Endothelial cell (in vitro differentiated cells): Measurements from ENCODE around the gene MAP3K6. TPM values are rescaled to one million over a fixed set of nuclear protein-coding genes. Genes with fewer than 3 reads are reported as not detected.
"Not testable (repeated sequence)": the region's sequence is repeated elsewhere in the genome, so short reads cannot be mapped to it uniquely, and the experiment has no call there.

Source experiments
- DNase-seq: peaks from one replicate; pipeline ENCODE4 v3.0.0; 2021; ENCODE audit warnings: low spot score
- H3K27ac Mint-ChIP-seq: one replicate; pipeline ENCODE4 v1.8.0; 2021; ENCODE audit warnings: mixed read lengths, inconsistent platforms; ENCODE audit not compliant: unreplicated experiment
- H3K27me3 Mint-ChIP-seq: one replicate; pipeline ENCODE4 v1.8.0; 2021; ENCODE audit warnings: mild to moderate bottlenecking, moderate library complexity, mixed read lengths, inconsistent platforms; ENCODE audit not compliant: unreplicated experiment
- H3K36me3 Mint-ChIP-seq: one replicate; pipeline ENCODE4 v1.8.0; 2021; ENCODE audit warnings: mild to moderate bottlenecking, low read depth, mixed read lengths, inconsistent platforms; ENCODE audit not compliant: unreplicated experiment
- H3K4me1 Mint-ChIP-seq: one replicate; pipeline ENCODE4 v1.8.0; 2021; ENCODE audit warnings: mild to moderate bottlenecking, mixed read lengths, inconsistent platforms; ENCODE audit not compliant: unreplicated experiment
- H3K4me3 Mint-ChIP-seq: one replicate; pipeline ENCODE4 v1.8.0; 2021; ENCODE audit warnings: mild to moderate bottlenecking, mixed read lengths, inconsistent platforms; ENCODE audit not compliant: unreplicated experiment
- H3K9me3 Mint-ChIP-seq: one replicate; pipeline ENCODE4 v1.8.0; 2021; ENCODE audit warnings: mixed read lengths, inconsistent platforms; ENCODE audit not compliant: unreplicated experiment
- CTCF ChIP-seq: fragments of 200-600 bp; sonication (generic); IDR thresholded peaks from one replicate; pipeline ENCODE4 v1.5.0; 2021; ENCODE audit warnings: antibody characterized with exemption; ENCODE audit not compliant: unreplicated experiment
- total RNA-seq: library from RNA; stranded (reverse); fragmentation: NEBNext Ultra II Directional; extraction: Animal tissue kit (Norgen Biotek cat#: 25700); gene quantifications from one replicate; pipeline ENCODE4 v1.2.1, GENCODE V29; 2021; ENCODE audit not compliant: unreplicated experiment

The MAP3K6 gene
- total RNA-seq, 1 donor from 2014 or later, result 35.7 TPM

GRCh38 chr1:27409669-27410068, 42.9 kb upstream of the MAP3K6 start:
- DNase-seq, result no peak
- Mint-ChIP-seq H3K4me1 (peaks cover 13% of the 10 kb centered on the region), H3K9me3 (no peaks in the 10 kb centered on the region), H3K36me3 (peaks cover 40% of the 10 kb centered on the region), H3K27ac (no peak overlapping the region), H3K4me3 (no peak overlapping the region), H3K27me3 (peaks cover 6% of the 10 kb centered on the region)
- TF ChIP-seq CTCF, result no peak

GRCh38 chr1:27408151-27408550, 41.4 kb upstream of the MAP3K6 start:
- no peak for DNase-seq
- no peak for TF ChIP-seq CTCF
- H3K27ac Mint-ChIP-seq, result no peak overlapping the region
- H3K9me3 Mint-ChIP-seq, result no peaks in the 10 kb centered on the region
- peaks cover 36% of the 10 kb centered on the region for H3K36me3 Mint-ChIP-seq
- peaks cover 11% of the 10 kb centered on the region for H3K27me3 Mint-ChIP-seq
- peaks cover 21% of the 10 kb centered on the region for H3K4me1 Mint-ChIP-seq
- H3K4me3 Mint-ChIP-seq, result no peak overlapping the region

- H3K4me3 Mint-ChIP-seq, H3K9me3 Mint-ChIP-seq, DNase-seq, H3K27ac Mint-ChIP-seq: not testable (repeated sequence)
- Mint-ChIP-seq H3K4me1 (peaks cover 21% of the 10 kb centered on the region), H3K36me3 (peaks cover 29% of the 10 kb centered on the region), H3K27me3 (peaks cover 18% of the 10 kb centered on the region)
These were observed 40.0 kb upstream of the MAP3K6 start for GRCh38 chr1:27406791-27407190.

- Mint-ChIP-seq H3K4me3 (no peak overlapping the region), H3K36me3 (peaks cover 27% of the 10 kb centered on the region), H3K27me3 (peaks cover 18% of the 10 kb centered on the region), H3K9me3 (no peaks in the 10 kb centered on the region), H3K27ac (peak overlapping the region; percentile 36), H3K4me1 (peaks cover 23% of the 10 kb centered on the region)
- DNase-seq, result no peak
- TF ChIP-seq CTCF, result no peak
These were observed 39.6 kb upstream of the MAP3K6 start for GRCh38 chr1:27406362-27406680.

- not testable (repeated sequence) for H3K9me3 Mint-ChIP-seq, H3K4me3 Mint-ChIP-seq, H3K27ac Mint-ChIP-seq, DNase-seq
- H3K4me1 Mint-ChIP-seq, result peaks cover 18% of the 10 kb centered on the region
- H3K36me3 Mint-ChIP-seq, result peaks cover 22% of the 10 kb centered on the region
- H3K27me3 Mint-ChIP-seq, result peaks cover 20% of the 10 kb centered on the region
These were observed 39.0 kb upstream of the MAP3K6 start for GRCh38 chr1:27405598-27406361.

GRCh38 chr1:27405074-27405473, 38.3 kb upstream of the MAP3K6 start:
- Mint-ChIP-seq H3K9me3 (no peaks in the 10 kb centered on the region), H3K27me3 (peaks cover 26% of the 10 kb centered on the region), H3K4me1 (peaks cover 18% of the 10 kb centered on the region), H3K27ac (no peak overlapping the region), H3K36me3 (peaks cover 20% of the 10 kb centered on the region), H3K4me3 (no peak overlapping the region)
- DNase-seq, result no peak
- TF ChIP-seq CTCF, result no peak
